Ovary (tissue), 9 donors: ENCODE data around the gene MYMX. TPM values are rescaled to one million over a fixed set of nuclear protein-coding genes. Genes with fewer than 3 reads are reported as not detected.
A peak's percentile ranks its signal among the peaks of the same experiment; 100 is the strongest.

ENCODE experiments used
- DNase-seq, 5 donors: peaks; one replicate each; pipeline ENCODE4 v3.0.0-alpha.2; 2019 to 2020
- H3K27ac ChIP-seq, 2 donors: fragments of 200-600 bp; one replicate each; pipeline versions ENCODE4 v1.5.1 to v1.8.0; 2019 to 2022
- H3K27me3 ChIP-seq: fragments of 200-600 bp; one replicate; pipeline ENCODE4 v1.8.0; 2022
- H3K36me3 ChIP-seq: fragments of 200-600 bp; sonication (generic); one replicate; pipeline ENCODE4 v1.5.1; 2019
- H3K4me1 ChIP-seq: one replicate; pipeline ENCODE4 v1.8.1; 2013; ENCODE audit warnings: mild to moderate bottlenecking, moderate library complexity; ENCODE audit not compliant: insufficient read depth
- H3K4me3 ChIP-seq: fragments of 200-600 bp; sonication (generic); one replicate; pipeline ENCODE4 v1.5.1; 2017
- H3K9me3 ChIP-seq, 2 donors: fragments of 200-600 bp in 1 of 2; sonication (generic) in 1 of 2; one replicate each; pipeline versions ENCODE4 v1.5.1 to v1.8.1; 2013 to 2019; ENCODE audit warnings: mild to moderate bottlenecking in 1 of 2, moderate library complexity in 1 of 2
- EP300 ChIP-seq: sonication (generic); formaldehyde crosslinking; IDR thresholded peaks from one replicate; pipeline ENCODE4 v1.6.1; 2017; ENCODE audit warnings: antibody characterized with exemption
- POLR2A ChIP-seq: fragments of 450-650 bp; IDR thresholded peaks from one replicate; pipeline ENCODE4 v1.6.1; 2017; ENCODE audit warnings: antibody characterized with exemption, mild to moderate bottlenecking, moderate library complexity
- WGBS, 3 donors: extraction: QIAGEN DNeasy Blood & Tissue Kit in 1 of 3; methylation state at CpG; one replicate each; pipeline versions ENCODE4 v1.1.5 to v1.1.7; 2013 to 2017; 5-methylcytosine and 5-hydroxymethylcytosine counted together
- intact Hi-C, 4 donors: fragments of 100-400 bp; cut with DNase I; formaldehyde crosslinking; loops; one replicate each; pipeline versions ENCODE4 v1.11.0 to v1.15.1; 2022 to 2023
- polyA plus RNA-seq, 2 donors: library from polyadenylated mRNA; stranded (reverse); fragments of 200-250 nt in 1 of 2; fragments of 350-450 nt in 1 of 2; fragmentation: Illumina TruSeq in 1 of 2; extraction: RNeasy Lipid Tissue Mini Kit (QIAGEN cat#74804) in 1 of 2; gene quantifications; one replicate each; pipeline ENCODE4 v1.2.3, GENCODE V29; 2013 to 2014
- total RNA-seq, 7 donors: library from RNA; depleted of rRNA in 2 of 7; stranded (reverse); fragments of >200 nt in 2 of 7; fragmentation: NEBNext Ultra II Directional in 3 of 7; extraction: Animal tissue kit (Norgen Biotek cat#: 25700) in 3 of 7; gene quantifications; one replicate each; pipeline versions ENCODE4 v1.1.0 to v1.2.4, GENCODE V29; 2016 to 2023
- TF ChIP-seq, protein P1 (sequence below), 3 donors: fragments of 450-650 bp in 2 of 3; fragments of 200-600 bp in 1 of 3; IDR thresholded peaks; one replicate each; pipeline versions ENCODE4 v1.5.1 to v1.8.0; 2016 to 2022; ENCODE audit warnings: antibody characterized with exemption in 3 of 3, mild to moderate bottlenecking in 1 of 3
- donor health status: DM: no; HTN: no; CAD: no; lungs with moderate emphysema.
- donor health status: DM: no; HTN: no; CAD: no.
- donor health status: Bipolar disorder and iron deficiency.
- donor health status: DM: yes; HTN: yes; CAD: no.
- donor health status: DM: no; HTN: no; CAD: no.
- donor health status: DM: yes; HTN: yes; CAD: no.

Gene MYMX
- total and polyA plus RNA-seq, 9 donors, result 0.40 to 0.50 (median 0.42) TPM; not detected in 5

DNA sequence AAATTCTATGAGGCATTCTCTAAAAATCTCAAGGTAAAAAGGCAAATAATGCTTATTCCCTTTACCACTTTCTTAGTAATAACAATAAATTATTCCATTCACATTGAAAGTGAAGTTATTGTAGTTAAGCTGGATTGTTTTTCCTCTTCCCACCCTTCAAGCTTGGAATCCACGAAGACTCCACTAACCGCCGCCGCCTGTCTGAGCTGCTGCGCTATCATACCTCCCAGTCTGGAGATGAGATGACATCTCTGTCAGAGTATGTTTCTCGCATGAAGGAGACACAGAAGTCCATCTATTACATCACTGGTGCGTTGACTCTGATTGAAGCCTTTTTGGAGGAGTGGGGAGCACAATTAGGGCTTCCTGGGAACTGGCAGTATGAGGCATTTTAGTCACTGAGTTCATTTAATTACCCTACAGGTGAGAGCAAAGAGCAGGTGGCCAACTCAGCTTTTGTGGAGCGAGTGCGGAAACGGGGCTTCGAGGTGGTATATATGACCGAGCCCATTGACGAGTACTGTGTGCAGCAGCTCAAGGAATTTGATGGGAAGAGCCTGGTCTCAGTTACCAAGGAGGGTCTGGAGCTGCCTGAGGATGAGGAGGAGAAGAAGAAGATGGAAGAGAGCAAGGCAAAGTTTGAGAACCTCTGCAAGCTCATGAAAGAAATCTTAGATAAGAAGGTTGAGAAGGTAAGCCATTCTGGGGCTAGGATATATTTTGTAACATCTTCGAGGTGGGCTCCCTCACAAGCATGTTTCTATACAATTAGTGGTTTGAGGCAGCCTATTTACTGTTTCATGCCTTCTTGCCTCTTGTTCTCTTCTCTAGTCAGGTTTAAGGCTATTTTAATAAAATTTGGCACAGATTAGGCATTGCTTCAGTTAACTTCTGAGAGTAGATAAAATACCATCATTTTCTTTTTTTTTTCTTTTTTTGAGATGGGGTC, 35.1 kb downstream of the MYMX start:
- Histone ChIP-seq H3K36me3 (peaks cover 2% of the 10 kb centered on the region), H3K4me1 (peaks cover 13% of the 10 kb centered on the region), H3K27me3 (no peaks in the 10 kb centered on the region), H3K27ac (no peak overlapping the region), H3K9me3 (no peaks in the 10 kb centered on the region), H3K4me3 (no peak overlapping the region)
- intact Hi-C loops, result no loop called here
- 83 to 89% (median 87%) methylated on average over 14 of the region's 14 CpGs for WGBS, 3 donors
- DNase-seq, result peak in 1 of 5 donors; percentile 19
- TF ChIP-seq, protein P1, sequence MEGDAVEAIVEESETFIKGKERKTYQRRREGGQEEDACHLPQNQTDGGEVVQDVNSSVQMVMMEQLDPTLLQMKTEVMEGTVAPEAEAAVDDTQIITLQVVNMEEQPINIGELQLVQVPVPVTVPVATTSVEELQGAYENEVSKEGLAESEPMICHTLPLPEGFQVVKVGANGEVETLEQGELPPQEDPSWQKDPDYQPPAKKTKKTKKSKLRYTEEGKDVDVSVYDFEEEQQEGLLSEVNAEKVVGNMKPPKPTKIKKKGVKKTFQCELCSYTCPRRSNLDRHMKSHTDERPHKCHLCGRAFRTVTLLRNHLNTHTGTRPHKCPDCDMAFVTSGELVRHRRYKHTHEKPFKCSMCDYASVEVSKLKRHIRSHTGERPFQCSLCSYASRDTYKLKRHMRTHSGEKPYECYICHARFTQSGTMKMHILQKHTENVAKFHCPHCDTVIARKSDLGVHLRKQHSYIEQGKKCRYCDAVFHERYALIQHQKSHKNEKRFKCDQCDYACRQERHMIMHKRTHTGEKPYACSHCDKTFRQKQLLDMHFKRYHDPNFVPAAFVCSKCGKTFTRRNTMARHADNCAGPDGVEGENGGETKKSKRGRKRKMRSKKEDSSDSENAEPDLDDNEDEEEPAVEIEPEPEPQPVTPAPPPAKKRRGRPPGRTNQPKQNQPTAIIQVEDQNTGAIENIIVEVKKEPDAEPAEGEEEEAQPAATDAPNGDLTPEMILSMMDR (IDR thresholded peaks at IDR 0.05), result no peak
- TF ChIP-seq EP300, result no peak
- TF ChIP-seq POLR2A, result no peak

DNA sequence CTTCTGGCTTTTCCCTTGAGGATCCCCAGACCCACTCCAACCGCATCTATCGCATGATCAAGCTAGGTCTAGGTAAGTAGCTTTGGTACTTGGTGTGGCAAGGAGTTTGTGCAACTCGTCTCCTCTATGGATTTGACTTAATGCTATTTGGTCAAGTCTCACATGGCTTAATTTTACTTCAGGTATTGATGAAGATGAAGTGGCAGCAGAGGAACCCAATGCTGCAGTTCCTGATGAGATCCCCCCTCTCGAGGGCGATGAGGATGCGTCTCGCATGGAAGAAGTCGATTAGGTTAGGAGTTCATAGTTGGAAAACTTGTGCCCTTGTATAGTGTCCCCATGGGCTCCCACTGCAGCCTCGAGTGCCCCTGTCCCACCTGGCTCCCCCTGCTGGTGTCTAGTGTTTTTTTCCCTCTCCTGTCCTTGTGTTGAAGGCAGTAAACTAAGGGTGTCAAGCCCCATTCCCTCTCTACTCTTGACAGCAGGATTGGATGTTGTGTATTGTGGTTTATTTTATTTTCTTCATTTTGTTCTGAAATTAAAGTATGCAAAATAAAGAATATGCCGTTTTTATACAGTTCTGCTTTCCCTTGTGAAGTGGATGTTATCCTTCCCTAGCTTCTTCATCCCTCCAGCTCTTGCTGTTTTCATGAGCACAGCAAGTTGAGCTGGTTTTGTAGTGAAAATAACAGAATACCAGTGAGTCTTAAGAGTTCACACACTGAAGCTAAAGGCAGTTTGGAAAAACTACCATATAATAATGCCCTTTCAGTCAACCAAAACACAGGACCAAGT, 36.8 kb downstream of the MYMX start:
- H3K4me3 ChIP-seq, result no peak overlapping the region
- H3K36me3 ChIP-seq, result peaks cover 2% of the 10 kb centered on the region
- no peaks in the 10 kb centered on the region for H3K27me3 ChIP-seq
- no peaks in the 10 kb centered on the region for H3K9me3 ChIP-seq
- H3K4me1 ChIP-seq, result peaks cover 16% of the 10 kb centered on the region
- intact Hi-C loops, result no loop called here
- TF ChIP-seq, protein P1 (IDR thresholded peaks at IDR 0.05), result peak in 1 of 3 donors; percentile 6
- no peak for TF ChIP-seq EP300
- WGBS, 3 donors, result 62 to 66% (median 63%) methylated on average over 10 of the region's 10 CpGs
- no peak overlapping the region for H3K27ac ChIP-seq
- DNase-seq, result peak in 2 of 5 donors; percentile 23 to 28

DNA sequence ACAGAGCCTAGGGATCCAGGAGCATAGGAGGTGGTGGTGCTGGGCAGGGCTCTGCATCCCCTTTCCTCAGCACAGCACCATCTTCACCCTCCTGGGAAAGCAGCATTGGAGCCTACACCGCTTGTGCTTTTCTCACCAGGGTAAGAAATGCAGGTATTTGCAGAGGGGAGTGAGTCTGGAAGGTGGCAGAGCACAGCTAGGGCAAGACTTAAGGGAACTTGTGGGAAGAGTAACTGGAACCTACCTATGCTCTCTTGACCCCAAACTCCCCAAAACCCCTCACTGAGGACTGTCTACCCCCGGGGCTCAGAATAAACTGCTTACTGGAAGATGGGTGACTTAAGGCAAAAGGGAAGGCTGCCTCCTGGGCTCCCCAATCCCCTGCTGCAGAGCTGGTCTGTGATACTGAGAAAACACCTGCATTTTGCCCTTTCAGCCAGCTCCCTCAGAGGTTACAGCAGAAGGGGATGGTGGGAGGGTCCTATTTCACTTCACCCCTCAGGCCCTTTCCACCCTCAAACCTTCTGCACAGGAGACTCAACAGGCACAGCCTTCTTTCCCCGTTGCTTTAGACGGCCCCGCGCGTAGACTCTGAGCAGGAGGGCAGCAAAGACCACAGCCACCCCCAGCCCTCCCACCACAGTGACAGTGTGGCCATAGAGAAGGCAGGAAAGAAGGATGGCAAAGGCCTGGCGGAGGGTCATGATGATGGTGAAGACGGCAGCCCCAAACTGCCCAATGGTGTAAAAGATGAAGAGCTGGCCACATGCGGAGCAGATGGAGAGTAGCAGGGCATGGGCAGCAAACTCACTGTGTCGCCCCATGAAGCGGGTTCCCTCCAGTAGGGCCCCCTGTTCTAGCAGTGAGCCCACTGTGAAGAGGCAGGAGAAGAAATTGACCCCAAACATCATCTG, 37.7 kb downstream of the MYMX start:
- intact Hi-C loops, result no loop called here
- whole genome bisulfite sequencing, 3 donors, result 60 to 69% (median 65%) methylated on average over 12 of the region's 12 CpGs
- Histone ChIP-seq H3K4me3 (no peak overlapping the region), H3K27me3 (no peaks in the 10 kb centered on the region), H3K9me3 (no peaks in the 10 kb centered on the region), H3K27ac (no peak overlapping the region), H3K4me1 (peaks cover 7% of the 10 kb centered on the region), H3K36me3 (peaks cover 2% of the 10 kb centered on the region)
- TF ChIP-seq POLR2A (no peak), EP300 (no peak)
- TF ChIP-seq, protein P1 (IDR thresholded peaks at IDR 0.05), result no peak
- DNase-seq, result peak in 1 of 5 donors; percentile 33
